Measurements from ENCODE around the gene BIN1. TPM values are rescaled to one million over a fixed set of nuclear protein-coding genes. Genes with fewer than 3 reads are reported as not detected.

Gene BIN1
- total RNA-seq, 2 experiments from 2014 or later = 130 to 131 TPM

- peaks cover 45% of the 10 kb centered on the region for H3K27me3 Mint-ChIP-seq
- no peaks in the 10 kb centered on the region for H3K9me3 Mint-ChIP-seq
- ChIA-PET CTCF (interaction anchor here (1.3 kb wide), 1 partner anchor 42 kb away, joined by 5 read pairs; no protein-coding TSS in a partner anchor), POLR2A (interaction anchor here (1.3 kb wide), 1 partner anchor 9 kb away, joined by 3 read pairs; no protein-coding TSS in a partner anchor)
- H3K4me3 Mint-ChIP-seq = no peak overlapping the region
- no peak for DNase-seq
- no peak overlapping the region for H3K27ac Mint-ChIP-seq
- no peaks in the 10 kb centered on the region for H3K36me3 Mint-ChIP-seq (ENCODE audit: low read depth)
- no peaks in the 10 kb centered on the region for H3K4me1 Mint-ChIP-seq
Observed at GRCh38 chr2:127014224-127014623, 92.7 kb downstream of the BIN1 start.

- Mint-ChIP-seq H3K9me3 (no peaks in the 10 kb centered on the region), H3K27me3 (peaks cover 53% of the 10 kb centered on the region), H3K27ac (no peak overlapping the region), H3K4me1 (no peaks in the 10 kb centered on the region), H3K4me3 (no peak overlapping the region), H3K36me3 (ENCODE audit: low read depth) (no peaks in the 10 kb centered on the region)
- no peak for DNase-seq
- ChIA-PET POLR2A (no interaction called here), CTCF (no interaction called here)
Observed at GRCh38 chr2:127012868-127013267, 94.1 kb downstream of the BIN1 start.

GRCh38 chr2:127012215-127012614 is 94.7 kb downstream of the BIN1 start:
- H3K4me3 Mint-ChIP-seq = no peak overlapping the region
- no peak overlapping the region for H3K27ac Mint-ChIP-seq
- peaks cover 55% of the 10 kb centered on the region for H3K27me3 Mint-ChIP-seq
- no peak for DNase-seq
- POLR2A ChIA-PET = no interaction called here
- no peaks in the 10 kb centered on the region for H3K36me3 Mint-ChIP-seq (ENCODE audit: low read depth)
- CTCF ChIA-PET = no interaction called here
- no peaks in the 10 kb centered on the region for H3K9me3 Mint-ChIP-seq
- no peaks in the 10 kb centered on the region for H3K4me1 Mint-ChIP-seq

GRCh38 chr2:127011796-127012195 is 95.2 kb downstream of the BIN1 start:
- ChIA-PET POLR2A (no interaction called here), CTCF (no interaction called here)
- Mint-ChIP-seq H3K27ac (no peak overlapping the region), H3K4me3 (no peak overlapping the region), H3K36me3 (ENCODE audit: low read depth) (no peaks in the 10 kb centered on the region), H3K9me3 (no peaks in the 10 kb centered on the region), H3K4me1 (no peaks in the 10 kb centered on the region), H3K27me3 (peaks cover 57% of the 10 kb centered on the region)
- no peak for DNase-seq

GRCh38 chr2:127011231-127011661 is 95.7 kb downstream of the BIN1 start:
- DNase-seq = no peak
- POLR2A ChIA-PET = no interaction called here

GRCh38 chr2:127008265-127009015 is 98.5 kb downstream of the BIN1 start:
- Mint-ChIP-seq H3K4me1 (no peaks in the 10 kb centered on the region), H3K27ac (no peak overlapping the region), H3K9me3 (no peaks in the 10 kb centered on the region), H3K36me3 (ENCODE audit: low read depth) (no peaks in the 10 kb centered on the region), H3K27me3 (peaks cover 54% of the 10 kb centered on the region), H3K4me3 (no peak overlapping the region)
- ChIA-PET POLR2A (no interaction called here), CTCF (interaction anchor here (1.4 kb wide), 1 partner anchor 37 kb away, joined by 3 read pairs; no protein-coding TSS in a partner anchor)
- DNase-seq = no peak

More at GRCh38 chr2:127011231-127011661, 95.7 kb downstream of the BIN1 start:
- CTCF ChIA-PET = no interaction called here
- Mint-ChIP-seq H3K27ac (no peak overlapping the region), H3K4me1 (no peaks in the 10 kb centered on the region), H3K9me3 (no peaks in the 10 kb centered on the region), H3K36me3 (ENCODE audit: low read depth) (no peaks in the 10 kb centered on the region), H3K27me3 (peaks cover 57% of the 10 kb centered on the region), H3K4me3 (no peak overlapping the region)

- Mint-ChIP-seq H3K36me3 (ENCODE audit: low read depth) (no peaks in the 10 kb centered on the region), H3K27me3 (peaks cover 48% of the 10 kb centered on the region), H3K4me3 (no peak overlapping the region), H3K4me1 (no peaks in the 10 kb centered on the region), H3K27ac (no peak overlapping the region), H3K9me3 (no peaks in the 10 kb centered on the region)
- no peak for DNase-seq
- CTCF ChIA-PET = interaction anchor here (1.4 kb wide), 1 partner anchor 36 kb away, joined by 3 read pairs; no protein-coding TSS in a partner anchor
- POLR2A ChIA-PET = no interaction called here
Observed at GRCh38 chr2:127007652-127008051, 99.3 kb downstream of the BIN1 start.

GRCh38 chr2:127006962-127007361 is 100.0 kb downstream of the BIN1 start:
- no peak overlapping the region for H3K27ac Mint-ChIP-seq
- ChIA-PET POLR2A (no interaction called here), CTCF (no interaction called here)
- DNase-seq = no peak
- no peaks in the 10 kb centered on the region for H3K9me3 Mint-ChIP-seq
- no peak overlapping the region for H3K4me3 Mint-ChIP-seq
- peaks cover 51% of the 10 kb centered on the region for H3K27me3 Mint-ChIP-seq
- H3K4me1 Mint-ChIP-seq = no peaks in the 10 kb centered on the region
- H3K36me3 Mint-ChIP-seq (ENCODE audit: low read depth) = no peaks in the 10 kb centered on the region

GRCh38 chr2:127004893-127005600 is 101.9 kb downstream of the BIN1 start:
- ChIA-PET POLR2A (interaction anchor here (1.4 kb wide), 1 partner anchor 9 kb away, joined by 3 read pairs; no protein-coding TSS in a partner anchor), CTCF (no interaction called here)
- H3K4me3 Mint-ChIP-seq = no peak overlapping the region
- no peak overlapping the region for H3K27ac Mint-ChIP-seq
- no peak for DNase-seq
- no peaks in the 10 kb centered on the region for H3K9me3 Mint-ChIP-seq
- no peaks in the 10 kb centered on the region for H3K36me3 Mint-ChIP-seq (ENCODE audit: low read depth)
- peaks cover 6% of the 10 kb centered on the region for H3K4me1 Mint-ChIP-seq
- H3K27me3 Mint-ChIP-seq = peaks cover 38% of the 10 kb centered on the region

- no peak for DNase-seq
- POLR2A ChIA-PET = no interaction called here
- no peak overlapping the region for H3K27ac Mint-ChIP-seq
- no peaks in the 10 kb centered on the region for H3K9me3 Mint-ChIP-seq
- H3K27me3 Mint-ChIP-seq = peaks cover 23% of the 10 kb centered on the region
- peaks cover 6% of the 10 kb centered on the region for H3K4me1 Mint-ChIP-seq
- CTCF ChIA-PET = no interaction called here
- no peaks in the 10 kb centered on the region for H3K36me3 Mint-ChIP-seq (ENCODE audit: low read depth)
- no peak overlapping the region for H3K4me3 Mint-ChIP-seq
Observed at GRCh38 chr2:127003070-127003800, 103.7 kb downstream of the BIN1 start.

- Mint-ChIP-seq H3K4me1 (peaks cover 6% of the 10 kb centered on the region), H3K27ac (no peak overlapping the region), H3K9me3 (no peaks in the 10 kb centered on the region), H3K4me3 (no peak overlapping the region), H3K36me3 (ENCODE audit: low read depth) (no peaks in the 10 kb centered on the region), H3K27me3 (peaks cover 14% of the 10 kb centered on the region)
- no peak for DNase-seq
- ChIA-PET POLR2A (no interaction called here), CTCF (no interaction called here)
Observed at GRCh38 chr2:127001751-127002150, 105.2 kb downstream of the BIN1 start.

- Mint-ChIP-seq H3K4me3 (no peak overlapping the region), H3K4me1 (peaks cover 6% of the 10 kb centered on the region), H3K27me3 (peaks cover 15% of the 10 kb centered on the region), H3K36me3 (ENCODE audit: low read depth) (no peaks in the 10 kb centered on the region), H3K27ac (no peak overlapping the region), H3K9me3 (no peaks in the 10 kb centered on the region)
- no peak for DNase-seq
- ChIA-PET CTCF (interaction anchor here (0.7 kb wide), 1 partner anchor 213 kb away, joined by 3 read pairs; no protein-coding TSS in a partner anchor), POLR2A (interaction anchor here (1.0 kb wide), 1 partner anchor 25 kb away, joined by 3 read pairs; no protein-coding TSS in a partner anchor)
Observed at GRCh38 chr2:127000937-127001336, 106.0 kb downstream of the BIN1 start.

- no peak for DNase-seq
- CTCF ChIA-PET = no interaction called here
- no peaks in the 10 kb centered on the region for H3K36me3 Mint-ChIP-seq (ENCODE audit: low read depth)
- H3K4me1 Mint-ChIP-seq = peaks cover 6% of the 10 kb centered on the region
- no peak overlapping the region for H3K4me3 Mint-ChIP-seq
- POLR2A ChIA-PET = no interaction called here
- peaks cover 10% of the 10 kb centered on the region for H3K27me3 Mint-ChIP-seq
- no peak overlapping the region for H3K27ac Mint-ChIP-seq
- no peaks in the 10 kb centered on the region for H3K9me3 Mint-ChIP-seq
Observed at GRCh38 chr2:127000194-127000593, 106.8 kb downstream of the BIN1 start.

All from activated CD4-positive, alpha-beta memory T cell treated with anti-CD3 and anti-CD28 coated beads, Interleukin-2, amount 10 ng/mL, durations not matched to agents 7 days and 5 days (primary cell).